NCI-H128 (cell line): ENCODE results near the gene LMNTD2.

Experiments used
- DNase-seq: peaks from one replicate; lab custom pipeline; 2025; ENCODE audit not compliant: unreplicated experiment; lab: John Stamatoyannopoulos, UW

Gene LMNTD2

GRCh38 chr11:554428-555226 lies 5.9 kb downstream of the LMNTD2 start:
- peak; percentile 65 for DNase-seq

- DNase-seq, result no peak
Observed at GRCh38 chr11:553988-554340, 6.6 kb downstream of the LMNTD2 start.

DNA sequence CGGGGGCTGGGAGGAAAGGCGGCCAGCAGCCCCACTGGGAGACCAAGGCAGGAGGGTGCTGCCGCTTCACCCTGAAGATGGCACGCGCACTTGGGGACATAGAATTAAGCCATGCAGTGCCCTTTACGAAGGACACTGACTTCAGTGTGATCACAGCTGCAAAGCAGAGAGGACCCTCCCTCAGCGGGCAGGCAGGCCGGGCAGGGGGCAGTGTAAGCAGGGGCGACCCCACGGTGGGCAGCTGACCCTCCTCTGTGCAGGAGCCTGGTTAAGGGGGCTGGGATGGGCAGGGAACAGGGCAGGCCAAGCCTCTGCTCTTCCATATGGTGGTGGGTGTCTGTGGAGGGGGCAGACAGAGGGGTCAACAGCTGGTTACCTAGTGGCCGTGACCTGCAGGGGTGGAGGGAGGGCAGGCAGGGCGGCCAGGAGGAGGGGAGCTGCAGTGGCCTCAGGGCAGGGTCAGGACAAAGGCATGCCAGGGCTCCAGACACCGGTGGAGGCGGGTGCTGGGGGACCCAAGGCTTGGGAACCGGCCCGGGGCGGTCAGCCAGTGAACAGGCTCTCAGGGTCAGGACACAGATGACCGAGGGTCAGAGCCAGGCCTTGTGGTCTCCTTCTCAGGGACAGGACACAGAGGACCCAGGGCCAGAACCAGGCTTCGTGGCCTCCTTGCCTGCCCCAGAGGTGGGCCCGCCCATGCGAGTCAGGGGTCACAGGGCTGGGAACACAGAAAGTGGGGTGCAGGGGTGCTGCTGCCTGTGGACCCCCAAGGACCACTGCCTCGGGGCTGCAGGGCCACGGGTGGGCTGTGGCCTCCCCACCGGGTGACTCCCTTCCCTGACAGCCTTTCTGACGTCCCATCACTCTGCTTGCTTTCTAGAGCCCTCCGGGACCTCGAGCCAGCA lies 7.2 kb downstream of the LMNTD2 start:
- DNase-seq, result no peak

DNA sequence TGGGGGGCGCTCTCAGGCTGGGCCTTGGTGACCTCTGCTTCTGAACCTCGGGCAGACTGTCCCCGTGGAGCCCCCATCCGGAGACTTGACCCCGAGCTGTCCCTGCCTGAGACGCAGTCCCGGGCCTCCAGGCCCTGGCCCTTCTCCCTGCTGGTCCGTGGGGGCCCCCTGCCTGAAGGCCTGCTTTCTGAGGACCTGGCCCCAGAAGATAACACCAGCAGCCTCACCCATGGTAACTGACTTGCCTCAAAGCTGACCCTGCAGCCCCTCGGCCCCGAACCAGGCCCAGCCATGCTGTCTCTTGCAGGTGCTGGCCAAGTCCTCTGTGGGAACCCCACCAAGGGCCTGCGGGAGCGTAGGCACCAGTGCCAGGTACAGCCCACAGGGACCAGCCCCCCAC lies 8.9 kb downstream of the LMNTD2 start:
- DNase-seq, result no peak

- no peak for DNase-seq
Observed at GRCh38 chr11:551131-551530, 9.4 kb downstream of the LMNTD2 start.

- no peak for DNase-seq
Observed at GRCh38 chr11:550746-551085, 9.8 kb downstream of the LMNTD2 start.

DNA sequence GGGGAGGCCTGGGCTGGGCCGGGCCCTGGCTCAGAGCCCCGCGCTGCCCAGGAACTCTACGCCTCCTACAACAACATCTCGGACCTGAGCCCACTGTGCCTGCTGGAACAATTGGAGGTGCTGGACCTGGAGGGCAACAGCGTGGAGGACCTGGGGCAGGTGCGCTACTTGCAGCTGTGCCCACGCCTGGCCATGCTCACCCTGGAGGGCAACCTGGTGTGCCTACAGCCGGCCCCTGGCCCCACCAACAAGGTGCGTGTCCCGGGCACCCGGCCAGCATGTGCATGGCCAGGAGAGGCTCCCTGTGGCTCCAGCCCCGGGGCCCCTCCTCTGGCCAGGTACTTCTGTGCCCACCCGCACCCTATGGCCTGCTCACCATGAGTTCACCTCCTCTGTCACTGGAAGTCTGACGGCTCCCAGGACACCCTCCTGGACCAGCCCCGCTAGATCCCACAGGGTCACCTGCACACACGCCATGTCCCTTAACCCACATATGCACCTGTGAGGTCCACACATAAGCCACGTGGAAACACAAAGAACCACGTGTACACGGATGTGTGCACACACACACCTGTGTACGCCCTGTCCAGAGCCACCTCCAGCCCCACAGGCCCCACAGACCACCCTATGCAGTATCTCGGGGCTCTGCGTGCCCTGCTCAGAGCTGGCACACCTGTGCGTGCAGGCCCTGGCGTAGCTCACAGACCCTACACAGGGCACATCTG lies 10.4 kb downstream of the LMNTD2 start:
- no peak for DNase-seq

- no peak for DNase-seq
Observed at GRCh38 chr11:548700-549603, 11.6 kb downstream of the LMNTD2 start.

DNA sequence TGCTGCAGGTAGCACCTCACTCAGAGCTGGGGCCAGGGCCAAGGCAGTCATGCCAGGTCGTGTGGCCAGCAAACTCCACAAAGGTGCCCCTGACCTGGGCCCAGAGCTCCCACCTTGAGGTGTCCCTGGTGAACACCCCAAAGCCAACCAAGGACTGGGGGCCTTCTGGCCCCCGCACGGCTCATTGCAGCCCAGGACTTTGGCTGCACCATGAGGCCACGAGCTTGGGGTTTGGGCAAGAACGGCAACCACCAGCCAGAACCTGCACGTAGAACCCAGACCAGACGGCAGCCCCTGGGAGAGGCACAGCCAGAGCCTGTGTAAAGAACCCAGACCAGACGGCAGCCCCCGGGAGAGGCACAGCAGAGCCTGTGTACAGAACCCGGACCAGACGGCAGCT lies 15.4 kb downstream of the LMNTD2 start:
- no peak for DNase-seq

DNA sequence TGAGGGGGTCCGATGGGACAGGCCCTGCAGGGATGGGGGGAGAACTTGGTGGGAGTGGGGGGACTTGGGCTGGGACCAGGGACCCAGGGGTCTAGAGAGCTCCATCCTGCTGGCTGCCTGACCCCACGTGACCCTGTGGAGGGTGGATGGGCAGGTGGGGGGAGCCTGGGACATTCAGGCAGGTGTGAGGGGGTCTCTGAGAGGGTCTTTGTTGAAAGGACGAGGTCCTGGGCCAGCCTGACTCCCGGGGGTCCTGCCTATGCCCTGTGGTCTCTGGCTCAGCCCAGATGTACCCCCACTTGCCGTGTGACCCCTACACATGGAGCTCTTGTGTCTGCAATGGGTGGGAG lies 15.7 kb downstream of the LMNTD2 start:
- DNase-seq, result no peak

- DNase-seq, result no peak
Observed at GRCh38 chr11:541433-541885, 19.1 kb downstream of the LMNTD2 start.

- DNase-seq, result no peak
Observed at GRCh38 chr11:540583-541432, 19.7 kb downstream of the LMNTD2 start.

DNA sequence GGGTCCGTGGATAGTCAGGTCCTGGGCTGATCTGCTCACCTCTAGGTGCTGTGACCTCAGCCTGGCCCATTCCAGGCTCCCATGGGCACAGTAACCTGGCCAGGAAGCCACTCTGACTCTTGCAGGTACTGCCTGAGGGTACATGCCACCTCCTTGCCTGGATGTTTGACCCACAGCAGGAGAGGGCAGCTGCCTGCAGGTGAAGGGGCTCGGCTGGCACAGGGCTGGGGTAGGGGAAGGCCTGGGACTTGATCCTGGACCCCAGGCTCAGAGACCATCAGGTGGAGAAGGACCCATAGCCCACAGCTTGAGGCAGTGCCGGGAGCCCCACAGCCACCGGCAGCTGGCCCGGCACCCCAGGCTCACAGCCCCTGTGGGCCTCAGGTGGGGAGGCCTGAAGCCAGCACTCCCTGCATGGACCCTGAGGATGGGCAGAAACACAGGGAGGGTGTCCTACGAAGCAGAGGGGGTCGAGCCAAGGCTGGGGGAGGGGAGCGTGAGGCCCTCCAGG lies 20.5 kb downstream of the LMNTD2 start:
- no peak for DNase-seq

GRCh38 chr11:538431-539051 lies 22.0 kb downstream of the LMNTD2 start:
- no peak for DNase-seq

DNA sequence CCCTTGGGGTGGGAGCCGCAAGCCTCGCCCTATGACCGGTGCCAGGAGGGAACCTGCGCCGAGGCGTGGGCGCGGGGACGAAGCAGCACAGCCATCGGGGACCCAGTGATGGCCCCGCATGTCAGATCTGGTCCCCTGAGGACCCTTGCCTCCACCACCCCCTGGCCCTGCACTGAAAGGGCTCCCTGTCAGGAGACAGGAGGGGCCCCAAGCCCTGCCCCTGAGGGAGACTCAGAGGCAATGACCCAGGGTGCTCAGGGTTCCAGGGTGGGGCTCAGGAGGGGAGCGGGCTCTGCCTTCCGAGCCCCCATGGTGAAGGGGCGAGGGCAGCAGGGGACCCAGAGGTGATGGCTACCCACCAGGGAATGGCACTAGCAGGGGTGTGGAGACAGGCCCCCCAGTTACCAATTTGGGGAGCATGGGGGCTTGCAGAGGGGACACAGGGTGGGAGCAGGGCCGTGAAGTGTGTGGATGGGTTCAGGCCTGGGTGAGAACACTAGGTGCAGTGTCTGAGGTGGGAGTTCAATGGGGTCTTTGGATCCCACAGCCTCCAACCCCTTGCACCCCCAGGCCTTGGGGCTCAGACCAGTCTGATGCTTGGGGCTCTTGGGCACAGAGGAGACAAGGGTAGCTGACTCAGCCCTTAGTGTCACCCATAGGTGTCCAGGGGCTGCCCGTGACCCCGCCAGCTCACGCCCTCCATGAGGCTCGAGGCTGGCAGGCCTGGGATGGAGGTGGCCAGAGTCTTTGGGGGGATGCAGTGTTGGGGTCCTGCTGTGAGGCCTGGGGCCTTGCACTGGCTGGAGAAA lies 22.7 kb downstream of the LMNTD2 start:
- DNase-seq, result no peak

DNA sequence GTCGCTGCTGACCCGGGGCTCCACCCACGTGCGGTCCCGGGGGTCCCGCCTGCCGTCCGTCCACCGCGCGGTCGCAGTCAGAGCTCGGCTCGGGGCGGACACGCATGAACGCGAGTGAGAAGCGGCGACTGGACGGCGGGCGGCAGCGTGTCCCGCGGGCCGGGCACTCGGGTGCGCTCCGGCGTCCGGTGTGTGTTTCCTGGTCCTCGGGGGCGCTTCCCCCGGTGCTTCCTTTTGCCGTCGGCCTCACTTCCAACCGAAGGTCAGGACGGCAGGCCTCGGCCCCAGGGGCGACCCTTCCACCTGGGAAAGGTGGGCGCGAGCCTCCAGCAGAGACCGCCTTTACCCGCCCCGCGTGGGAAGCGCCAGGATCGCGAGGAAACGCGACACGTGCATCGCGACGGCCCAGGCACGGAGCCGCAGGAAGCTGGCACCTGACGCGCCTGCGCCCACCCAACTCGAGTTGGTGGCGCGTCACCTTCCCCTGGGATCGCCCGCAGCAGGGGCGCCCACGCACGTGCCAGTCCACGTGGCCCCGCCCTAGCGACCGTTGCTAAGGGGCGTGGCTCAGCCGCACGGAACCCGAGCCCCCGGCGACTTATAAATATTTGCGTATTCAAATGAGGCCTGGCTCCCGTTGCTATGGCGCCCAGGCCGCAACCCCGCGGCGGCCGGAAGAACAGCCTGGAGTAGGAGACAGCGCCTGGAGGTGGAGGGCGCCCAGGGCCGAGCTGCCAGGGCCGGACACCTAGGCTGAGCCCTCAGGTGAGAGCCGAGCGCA lies 23.5 kb downstream of the LMNTD2 start, which contains the start of gene LRRC56:
Gene LRRC56, plus strand, starts transcription at position 687 of the 781 bp plus-strand sequence. CDS start 3,158 bp downstream, outside the sequence.
- DNase-seq, result peak; percentile 77
